ENCODE measurements around the gene CTCF. TPM values are rescaled to one million over a fixed set of nuclear protein-coding genes. Genes with fewer than 3 reads are reported as not detected.

The CTCF gene
- total and polyA plus RNA-seq, 4 donors: 10.1 to 35.3 (median 15.5) TPM

GRCh38 chr16:67676516-67676915, 114.2 kb downstream of the CTCF start:
- Histone ChIP-seq H3K27me3 (ENCODE audit: control insufficient read depth in 4 of 4, insufficient read depth in 4 of 4, low read length in 3 of 4) (no peaks in the 10 kb centered on the region), H3K4me3 (ENCODE audit: low read depth in 1 of 3, low read length in 3 of 3) (no peak overlapping the region), H3K27ac (ENCODE audit: low read depth in 1 of 2, low read length in 2 of 2) (peak overlapping the region; percentile 52 to 73), H3K9me3 (ENCODE audit: control insufficient read depth in 4 of 4, low read length in 3 of 4) (no peaks in the 10 kb centered on the region), H3K36me3 (ENCODE audit: control insufficient read depth in 4 of 4, insufficient read depth in 3 of 4, low read depth in 1 of 4, low read length in 3 of 4) (peaks cover 0 to 2% (median under 1%) of the 10 kb centered on the region in 4 donors), H3K4me1 (ENCODE audit: control insufficient read depth in 4 of 4, insufficient read depth in 4 of 4, low read length in 3 of 4) (peaks cover 17 to 56% (median 47%) of the 10 kb centered on the region in 4 donors), H3K9ac (ENCODE audit: low read depth in 1 of 2, low read length in 2 of 2) (no peak overlapping the region)
- no peak for DNase-seq (ENCODE audit: low spot score)
- TF ChIP-seq NR2F2 (IDR thresholded peaks at IDR 0.05) (no peak), RAD21 (IDR thresholded peaks at IDR 0.05) (peak in 1 of 2 donors; percentile 17)
- 44% methylated on average over 4 of the region's 4 CpGs for WGBS

GRCh38 chr16:67676939-67677338, 114.6 kb downstream of the CTCF start:
- Histone ChIP-seq H3K4me3 (ENCODE audit: low read depth in 1 of 3, low read length in 3 of 3) (no peak overlapping the region), H3K27me3 (ENCODE audit: control insufficient read depth in 4 of 4, insufficient read depth in 4 of 4, low read length in 3 of 4) (no peaks in the 10 kb centered on the region), H3K4me1 (ENCODE audit: control insufficient read depth in 4 of 4, insufficient read depth in 4 of 4, low read length in 3 of 4) (peaks cover 17 to 55% (median 47%) of the 10 kb centered on the region in 4 donors), H3K27ac (ENCODE audit: low read depth in 1 of 2, low read length in 2 of 2) (peak overlapping the region; percentile 52 to 73), H3K9ac (ENCODE audit: low read depth in 1 of 2, low read length in 2 of 2) (no peak overlapping the region), H3K36me3 (ENCODE audit: control insufficient read depth in 4 of 4, insufficient read depth in 3 of 4, low read depth in 1 of 4, low read length in 3 of 4) (peaks cover 0 to 2% (median under 1%) of the 10 kb centered on the region in 4 donors), H3K9me3 (ENCODE audit: control insufficient read depth in 4 of 4, low read length in 3 of 4) (no peaks in the 10 kb centered on the region)
- 64% methylated on average over 8 of the region's 8 CpGs for WGBS
- no peak for DNase-seq (ENCODE audit: low spot score)
- TF ChIP-seq MAX (IDR thresholded peaks at IDR 0.05): no peak
- no peak for TF ChIP-seq RAD21 (IDR thresholded peaks at IDR 0.05)
- no peak for TF ChIP-seq ATF3 (IDR thresholded peaks at IDR 0.05)
- TF ChIP-seq NR2F2 (IDR thresholded peaks at IDR 0.05): no peak
- peak; percentile 41 to 56 for TF ChIP-seq RXRA (IDR thresholded peaks at IDR 0.05)
- TF ChIP-seq REST (IDR thresholded peaks at IDR 0.05): no peak
- peak; percentile 28 for TF ChIP-seq SP1 (IDR thresholded peaks at IDR 0.05)
- TF ChIP-seq ZBTB33 (IDR thresholded peaks at IDR 0.05): no peak
- TF ChIP-seq FOXA1 (IDR thresholded peaks at IDR 0.05): no peak
- TF ChIP-seq YY1 (IDR thresholded peaks at IDR 0.05): no peak
- TF ChIP-seq HNF4A (conservative IDR thresholded peaks at IDR 0.05): peak; percentile 68 to 70
- no peak for TF ChIP-seq GABPA (IDR thresholded peaks at IDR 0.05 in 1 of 2, conservative IDR thresholded peaks at IDR 0.05 in 1 of 2)
- no peak for TF ChIP-seq TAF1 (conservative IDR thresholded peaks at IDR 0.05)
- no peak for TF ChIP-seq FOXA2 (IDR thresholded peaks at IDR 0.05)
